H9 (cell line): ENCODE measurements around the gene PODXL2. TPM values are rescaled to one million over a fixed set of nuclear protein-coding genes. Genes with fewer than 3 reads are reported as not detected.

Experiments
- DNase-seq: peaks from one replicate; pipeline ENCODE4 v3.0.0-alpha.2; 2017
- H2AFZ ChIP-seq: one replicate; pipeline ENCODE4 v1.6.1; 2013; ENCODE audit warnings: mild to moderate bottlenecking, low read length, control low read depth, moderate library complexity
- H2AK5ac ChIP-seq: 2 replicates; pipeline ENCODE4 v1.6.1; 2013; ENCODE audit warnings: low read length, control low read depth, mixed read lengths; ENCODE audit not compliant: insufficient read length
- H2BK120ac ChIP-seq: one replicate; pipeline ENCODE4 v1.6.1; 2013; ENCODE audit warnings: low read depth, mild to moderate bottlenecking, low read length, control low read depth, inconsistent platforms; ENCODE audit not compliant: poor library complexity, severe bottlenecking
- H2BK12ac ChIP-seq: 2 replicates; pipeline ENCODE4 v1.6.1; 2013; ENCODE audit warnings: low read length, control low read depth, mixed read lengths, low read depth; ENCODE audit not compliant: insufficient read length
- H2BK15ac ChIP-seq: 2 replicates; pipeline ENCODE4 v1.6.1; 2013; ENCODE audit warnings: low read depth, low read length, control low read depth
- H2BK20ac ChIP-seq: one replicate; pipeline ENCODE4 v1.6.1; 2013; ENCODE audit warnings: low read depth, mild to moderate bottlenecking, low read length, control low read depth, inconsistent platforms; ENCODE audit not compliant: poor library complexity, severe bottlenecking
- H2BK5ac ChIP-seq: 2 replicates; pipeline ENCODE4 v1.6.1; 2013; ENCODE audit warnings: low read length, control low read depth, mixed read lengths; ENCODE audit not compliant: insufficient read length
- H3K14ac ChIP-seq: 2 replicates; pipeline ENCODE4 v1.6.1; 2013; ENCODE audit warnings: low read length, control low read depth; ENCODE audit not compliant: insufficient read depth
- H3K18ac ChIP-seq: 2 replicates; pipeline ENCODE4 v1.6.1; 2013; ENCODE audit warnings: low read depth, mild to moderate bottlenecking, mixed read lengths, low read length, control low read depth; ENCODE audit not compliant: insufficient read length
- H3K23ac ChIP-seq: 2 replicates; pipeline ENCODE4 v1.6.1; 2013; ENCODE audit warnings: low read length, control low read depth, mixed read lengths, low read depth; ENCODE audit not compliant: insufficient read length
- H3K23me2 ChIP-seq: 2 replicates; pipeline ENCODE4 v1.6.1; 2013; ENCODE audit warnings: low read depth, mild to moderate bottlenecking, mixed read lengths, low read length, control low read depth; ENCODE audit not compliant: insufficient read length, poor library complexity, severe bottlenecking
- H3K27ac ChIP-seq: 2 replicates; pipeline ENCODE4 v1.5.1; 2013; ENCODE audit warnings: low read length, control low read depth, mixed read lengths, low read depth; ENCODE audit not compliant: insufficient read length
- H3K27me3 ChIP-seq: 2 replicates; pipeline ENCODE4 v1.6.1; 2013; ENCODE audit warnings: low read length, control low read depth, inconsistent platforms; ENCODE audit not compliant: insufficient read depth
- H3K4ac ChIP-seq: 2 replicates; pipeline ENCODE4 v1.6.1; 2013; ENCODE audit warnings: low read depth, mild to moderate bottlenecking, control low read depth, inconsistent platforms, low read length, moderate library complexity
- H3K4me1 ChIP-seq: 2 replicates; pipeline ENCODE4 v1.6.1; 2013; ENCODE audit warnings: low read length, control low read depth, inconsistent platforms; ENCODE audit not compliant: insufficient read depth
- H3K4me2 ChIP-seq: 2 replicates; pipeline ENCODE4 v1.6.1; 2013; ENCODE audit warnings: low read length, control low read depth, mixed read lengths; ENCODE audit not compliant: insufficient read length, insufficient read depth
- H3K56ac ChIP-seq: 2 replicates; pipeline ENCODE4 v1.6.1; 2013; ENCODE audit warnings: low read depth, mild to moderate bottlenecking, mixed read lengths, low read length, control low read depth; ENCODE audit not compliant: insufficient read length
- H3K79me1 ChIP-seq: 2 replicates; pipeline ENCODE4 v1.6.1; 2013; ENCODE audit warnings: low read depth, mild to moderate bottlenecking, moderate library complexity, low read length, control low read depth, inconsistent platforms; ENCODE audit not compliant: insufficient read depth, poor library complexity, severe bottlenecking
- H3K79me2 ChIP-seq: 2 replicates; pipeline ENCODE4 v1.6.1; 2013; ENCODE audit warnings: low read length, control low read depth, inconsistent platforms; ENCODE audit not compliant: insufficient read depth
- H3K9ac ChIP-seq: 2 replicates; pipeline ENCODE4 v1.6.1; 2013; ENCODE audit warnings: low read length, control low read depth, mixed read lengths; ENCODE audit not compliant: insufficient read length; ENCODE audit errors: extremely low read depth
- H3K9me3 ChIP-seq: one replicate; pipeline ENCODE4 v1.6.1; 2013; ENCODE audit warnings: low read depth, low read length, inconsistent platforms; ENCODE audit not compliant: control insufficient read depth
- H3T11ph ChIP-seq: one replicate; pipeline ENCODE4 v1.6.1; 2013; ENCODE audit warnings: mild to moderate bottlenecking, low read length, control low read depth, inconsistent platforms
- H4K20me1 ChIP-seq: one replicate; pipeline ENCODE4 v1.6.1; 2013; ENCODE audit not compliant: control insufficient read depth, insufficient read length, insufficient read depth
- H4K5ac ChIP-seq: 2 replicates; pipeline ENCODE4 v1.6.1; 2013; ENCODE audit warnings: low read depth, mild to moderate bottlenecking, mixed read lengths, low read length, control low read depth; ENCODE audit not compliant: insufficient read length
- H4K8ac ChIP-seq: replicated peaks from 2 replicates; pipeline ENCODE4 v1.6.1; 2013; ENCODE audit warnings: low read length, control low read depth, mixed read lengths, low read depth; ENCODE audit not compliant: insufficient read length
- H4K91ac ChIP-seq: 2 replicates; pipeline ENCODE4 v1.6.1; 2013; ENCODE audit warnings: low read depth, mild to moderate bottlenecking, moderate library complexity, mixed read lengths, low read length, control low read depth; ENCODE audit not compliant: insufficient read length
- H3K27ac Mint-ChIP-seq, 3 experiments: 2 replicates in 2 of 3; 3 replicates in 1 of 3; pipeline ENCODE4 v1.8.0; 2020 to 2021; ENCODE audit warnings: mixed read lengths in 3 of 3, mild to moderate bottlenecking in 1 of 3, moderate library complexity in 1 of 3
- H3K27me3 Mint-ChIP-seq: 2 replicates; pipeline ENCODE4 v1.8.0; 2021; ENCODE audit warnings: low read depth, mild to moderate bottlenecking, moderate library complexity, mixed read lengths
- H3K36me3 Mint-ChIP-seq, 3 experiments: 2 replicates in 2 of 3; 3 replicates in 1 of 3; pipeline ENCODE4 v1.8.0; 2020 to 2021; ENCODE audit warnings: low read depth in 3 of 3, mixed read lengths in 3 of 3; ENCODE audit not compliant: insufficient read depth in 1 of 3
- H3K4me1 Mint-ChIP-seq, 2 experiments: 2 replicates each; pipeline ENCODE4 v1.8.0; 2020; ENCODE audit warnings: mixed read lengths in 2 of 2
- H3K4me3 Mint-ChIP-seq, 2 experiments: 2 replicates in 1 of 2; 3 replicates in 1 of 2; pipeline ENCODE4 v1.8.0; 2020 to 2021; ENCODE audit warnings: mild to moderate bottlenecking in 2 of 2, mixed read lengths in 2 of 2, moderate library complexity in 1 of 2
- H3K9me3 Mint-ChIP-seq, 2 experiments: 2 replicates in 1 of 2; 3 replicates in 1 of 2; pipeline ENCODE4 v1.8.0; 2020; ENCODE audit warnings: mild to moderate bottlenecking in 2 of 2, mixed read lengths in 2 of 2, moderate library complexity in 1 of 2
- CTCF ChIP-seq: fragments of 200-600 bp; sonication (generic); conservative IDR thresholded peaks from 3 replicates; pipeline ENCODE4 v1.8.0; 2021; ENCODE audit warnings: antibody characterized with exemption, mild to moderate bottlenecking
- WGBS: extraction: QIAGEN DNeasy Blood & Tissue Kit; methylation state at CpG from one replicate; pipeline ENCODE4 v1.1.7; 2013; ENCODE audit warnings: missing lambda C conversion rate, low lambda C conversion rate, mixed read lengths; ENCODE audit not compliant: insufficient read length; ENCODE audit errors: extremely low coverage; 5-methylcytosine and 5-hydroxymethylcytosine counted together
- total RNA-seq: library from RNA; stranded (reverse); gene quantifications from 2 replicates; pipeline ENCODE4 v1.2.1, GENCODE V29; 2021

PODXL2 gene
- total RNA-seq, 1 experiment from 2014 or later, result 24.6 TPM

- Histone ChIP-seq H3K9me3 (no peaks in the 10 kb centered on the region), H2BK12ac (no peak overlapping the region), H3K18ac (peak overlapping the region; percentile 45), H3K4me1 (no peaks in the 10 kb centered on the region), H3K4ac (no peak overlapping the region), H3K79me1 (no peaks in the 10 kb centered on the region), H4K20me1 (no peaks in the 10 kb centered on the region), H3K23me2 (peaks cover 10% of the 10 kb centered on the region), H2BK5ac (no peak overlapping the region), H4K91ac (no peak overlapping the region), H4K5ac (no peak overlapping the region), H3K9ac (peak overlapping the region; percentile 42), H3K27me3 (no peaks in the 10 kb centered on the region), H2BK15ac (no peak overlapping the region), H2AFZ (no peak overlapping the region), H3K4me2 (peak overlapping the region; percentile 50), H2AK5ac (no peak overlapping the region), H3K14ac (peak overlapping the region; percentile 85), H3K56ac (no peak overlapping the region), H3K27ac (no peak overlapping the region), H3K79me2 (no peaks in the 10 kb centered on the region), H2BK20ac (no peak overlapping the region), H4K8ac (no peak overlapping the region), H3K23ac (no peak overlapping the region), H2BK120ac (no peak overlapping the region), H3T11ph (no peak overlapping the region)
- no peak for DNase-seq
- Mint-ChIP-seq H3K27ac (peak overlapping the region in 1 of 3 experiments; percentile 90; a peak in 2 of 7 replicates), H3K4me1 (peaks cover 10 to 12% of the 10 kb centered on the region in 2 experiments), H3K4me3 (peak overlapping the region; percentile 76 to 80), H3K9me3 (no peaks in the 10 kb centered on the region), H3K36me3 (peaks cover 0 to 5% (median 3%) of the 10 kb centered on the region in 3 experiments; a peak in 3 of 7 replicates), H3K27me3 (peaks cover 7% of the 10 kb centered on the region)
- WGBS, result no CpG with 5 or more reads among the region's 44 CpGs
- no peak for TF ChIP-seq CTCF
Measured at GRCh38 chr3:127671523-127672428, 42.8 kb downstream of the PODXL2 start.
